ENCODE measurements around the gene ST3GAL6.

The ST3GAL6 gene

DNA sequence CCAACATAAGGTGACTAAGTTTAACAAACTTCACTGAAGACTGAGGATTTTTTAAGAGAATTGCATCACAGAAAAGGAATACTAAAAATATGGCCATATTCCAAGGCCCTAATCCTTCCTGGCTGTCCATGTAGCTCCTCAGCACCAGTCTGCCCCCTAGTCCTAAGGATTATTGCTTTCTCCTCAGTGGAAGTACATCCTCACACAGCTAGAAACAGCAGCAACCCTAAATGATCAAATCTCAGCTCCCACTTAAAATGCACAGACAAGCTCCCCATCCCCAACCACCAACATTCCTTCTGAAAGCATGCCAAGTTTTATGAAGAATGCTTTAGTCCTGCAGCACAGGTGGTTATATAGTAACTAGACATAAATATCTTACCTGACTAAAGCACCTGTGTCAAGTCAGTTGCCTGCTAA lies 14.7 kb downstream of the ST3GAL6 start:
- no peak for DNase-seq

DNA sequence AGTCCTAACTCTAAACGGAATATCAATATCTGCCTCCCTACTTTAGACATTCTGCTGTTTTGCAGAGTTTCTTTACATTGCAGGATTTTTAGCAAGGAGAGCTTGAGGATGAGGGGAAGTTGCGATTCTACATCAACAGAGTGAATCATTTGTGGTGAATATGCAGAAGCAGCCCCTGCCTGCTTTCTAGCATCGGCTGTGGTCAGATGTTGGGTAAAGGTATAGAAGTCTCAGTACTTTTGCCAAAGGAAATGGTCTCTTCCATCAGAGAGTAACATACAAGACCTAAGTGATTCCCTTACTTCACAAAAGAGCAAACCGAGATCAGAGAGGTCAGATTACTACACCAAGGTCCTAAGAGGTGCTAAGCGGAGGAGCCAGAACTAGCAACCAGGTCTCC lies 15.2 kb downstream of the ST3GAL6 start:
- no peak for DNase-seq

DNA sequence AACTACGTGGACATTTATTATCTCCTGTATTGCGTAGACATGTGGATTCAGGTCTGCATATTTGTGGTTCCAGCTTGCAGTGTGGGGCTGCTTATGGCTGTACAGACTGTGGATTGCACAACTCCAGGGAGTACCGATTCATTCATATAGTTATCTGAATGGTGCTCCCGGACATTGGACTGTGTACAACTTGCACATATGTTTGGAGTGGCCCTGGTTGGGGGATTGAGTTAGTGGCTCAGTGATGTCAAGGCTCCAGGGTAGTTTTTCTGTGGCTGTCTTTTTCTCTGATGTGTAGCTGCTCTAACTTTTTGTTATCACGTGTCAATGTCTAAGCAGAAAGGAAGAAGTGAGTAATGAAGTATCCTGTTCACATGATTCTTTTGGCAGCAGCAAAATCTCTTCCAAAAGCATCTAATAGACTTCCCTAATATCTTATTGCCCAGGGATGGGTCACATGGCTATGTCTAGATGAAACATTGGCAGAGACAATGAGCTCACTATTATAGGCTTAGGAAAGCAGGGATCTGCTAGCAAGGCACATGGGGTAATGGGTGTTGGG lies 15.8 kb downstream of the ST3GAL6 start:
- DNase-seq: no peak

DNA sequence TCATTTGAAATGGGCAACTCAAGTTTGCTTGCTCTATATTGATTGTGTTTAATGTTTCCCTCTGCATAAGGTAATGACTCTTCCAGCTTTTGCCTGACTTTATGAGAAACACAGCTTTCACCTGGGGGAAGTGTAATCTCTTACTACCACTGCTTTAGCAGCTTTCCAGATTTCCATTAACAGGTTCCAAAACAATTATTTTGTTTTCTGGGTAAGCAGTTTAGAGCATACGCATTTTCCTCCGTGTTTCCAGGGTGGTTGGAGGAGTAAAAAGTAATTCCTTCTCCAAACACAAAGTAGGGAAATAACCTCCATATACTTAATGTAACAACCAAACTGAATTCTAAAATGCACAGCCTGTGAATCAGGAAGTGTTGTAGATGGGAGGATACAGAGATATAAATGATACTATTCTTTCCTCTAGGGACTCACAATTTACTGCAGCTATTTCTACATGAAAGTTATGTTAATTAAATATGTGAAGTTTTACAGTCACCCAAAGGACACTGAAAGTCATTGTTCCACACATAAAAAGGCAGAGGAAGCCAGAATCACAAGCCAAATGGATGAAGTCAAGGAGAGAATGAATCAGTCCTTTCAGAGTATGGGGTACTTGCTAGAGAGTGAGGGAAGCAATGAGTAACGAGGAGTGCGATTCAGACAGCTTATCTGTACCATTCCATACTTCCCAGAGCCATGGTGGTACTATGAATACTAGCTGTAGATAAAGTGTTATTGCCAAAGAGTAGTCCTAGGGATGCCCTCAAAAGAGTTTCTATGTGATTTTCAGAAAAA lies 16.6 kb downstream of the ST3GAL6 start:
- no peak for DNase-seq

DNA sequence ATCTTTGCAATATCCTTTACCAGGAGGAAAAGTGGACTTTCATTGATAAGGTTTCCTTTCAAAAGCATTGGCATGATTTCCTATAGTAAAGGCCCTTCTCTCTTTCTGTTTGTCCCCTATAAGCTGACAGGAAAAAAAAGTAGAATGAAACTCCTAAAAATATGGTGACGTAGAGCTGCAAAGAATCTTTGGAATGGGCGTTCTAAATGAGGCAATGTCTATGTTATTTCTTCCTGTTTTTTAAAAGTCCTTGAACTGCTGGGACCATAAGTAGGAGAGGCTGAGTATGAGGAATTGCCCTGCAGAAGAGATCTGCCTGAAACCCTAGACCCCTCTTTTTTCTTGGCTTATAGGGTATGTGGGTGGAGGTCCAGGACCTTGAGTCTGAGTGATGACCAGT lies 17.2 kb downstream of the ST3GAL6 start:
- no peak for DNase-seq

DNA sequence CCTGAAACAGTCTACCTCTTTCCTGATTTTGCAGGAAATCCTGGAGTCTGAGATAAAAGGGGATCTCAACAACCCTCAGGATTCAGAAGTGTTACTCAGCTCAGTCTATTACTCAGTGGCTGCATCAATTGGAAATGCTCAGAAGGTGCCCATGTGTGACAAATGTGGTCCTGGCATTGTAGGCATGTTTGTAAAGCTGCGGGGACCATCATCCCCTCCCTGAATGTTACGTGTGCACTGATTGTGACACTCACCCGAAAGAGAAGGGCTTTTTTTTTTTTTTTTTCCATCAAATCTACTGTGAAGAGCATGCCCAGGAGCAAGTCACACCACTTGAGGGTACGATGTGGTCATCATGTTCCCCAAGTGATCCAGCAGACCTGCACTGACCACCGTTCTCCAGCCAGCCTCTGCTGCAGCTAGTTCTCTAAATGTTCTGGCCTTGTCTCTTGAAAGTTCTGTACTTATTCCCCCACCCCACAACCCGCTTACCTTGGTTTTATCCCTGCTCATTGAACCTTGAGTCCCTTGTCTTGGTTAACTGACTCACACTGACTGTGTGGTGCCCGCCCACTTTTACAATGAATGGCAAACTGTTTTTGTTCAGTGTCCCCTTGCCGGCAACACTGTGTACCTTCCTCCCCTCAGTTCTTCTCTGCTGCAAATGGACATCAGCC lies 19.8 kb downstream of the ST3GAL6 start:
- DNase-seq: no peak

DNA sequence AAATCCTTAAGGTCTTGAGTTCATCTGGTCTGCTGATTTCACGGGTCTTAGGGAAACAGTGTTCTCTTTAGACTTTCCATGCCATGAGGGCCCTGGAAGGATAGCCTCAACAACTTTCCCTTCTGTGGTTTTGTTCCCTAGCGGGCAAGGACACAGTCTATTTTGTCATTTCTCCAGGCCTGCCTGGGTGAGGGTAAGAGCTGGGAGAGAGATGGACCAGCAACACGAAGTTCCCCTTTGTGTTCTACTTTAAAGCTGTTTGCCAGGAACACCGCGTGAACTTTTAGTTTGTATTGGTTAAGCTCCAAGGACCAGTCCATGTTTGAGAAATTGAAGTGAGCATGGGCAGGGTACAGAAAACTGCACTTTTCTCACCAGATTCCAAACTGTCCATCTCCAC lies 20.9 kb downstream of the ST3GAL6 start:
- no peak for DNase-seq

DNA sequence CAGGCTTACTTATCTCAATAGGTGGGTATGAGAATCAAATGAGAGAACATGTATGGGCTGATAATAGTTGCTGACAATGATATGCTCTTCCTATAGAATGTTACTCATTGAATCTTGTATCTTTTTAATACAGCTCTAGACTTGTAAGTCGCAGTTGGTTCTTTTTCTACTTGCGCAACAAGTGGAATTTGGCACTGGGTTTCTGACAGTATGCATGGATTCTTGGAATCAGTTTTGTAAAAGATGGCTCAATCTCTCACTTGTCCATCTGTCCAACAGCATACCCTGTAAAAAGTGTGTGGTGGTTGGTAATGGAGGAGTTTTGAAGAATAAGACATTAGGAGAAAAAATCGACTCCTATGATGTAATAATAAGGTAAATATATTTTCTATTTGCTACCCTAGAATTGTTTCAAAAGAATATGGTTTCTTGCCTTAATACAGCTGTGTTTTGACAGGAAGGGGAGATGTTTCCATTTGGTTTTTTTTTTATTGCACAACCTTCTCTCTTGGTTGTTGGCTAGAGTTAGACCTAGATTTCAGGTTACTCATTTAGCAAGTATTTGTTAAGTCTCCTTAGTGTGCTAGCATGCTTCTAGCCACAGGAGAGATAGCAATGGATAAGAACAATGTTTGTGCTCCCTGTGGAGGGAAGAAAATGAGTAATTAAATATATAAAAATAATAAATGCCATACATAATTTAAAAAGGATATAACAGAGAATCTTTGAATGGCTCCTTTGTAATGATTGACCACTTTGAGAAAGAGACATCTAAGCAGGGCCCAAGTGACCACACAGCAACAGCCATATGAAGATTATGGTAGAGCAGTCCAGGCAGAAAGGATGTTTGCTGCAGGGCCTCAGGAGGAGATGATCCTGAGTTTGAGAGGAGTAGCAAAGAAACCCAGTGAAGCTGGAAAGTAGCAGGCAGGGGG lies 21.8 kb downstream of the ST3GAL6 start:
- no peak for DNase-seq

DNA sequence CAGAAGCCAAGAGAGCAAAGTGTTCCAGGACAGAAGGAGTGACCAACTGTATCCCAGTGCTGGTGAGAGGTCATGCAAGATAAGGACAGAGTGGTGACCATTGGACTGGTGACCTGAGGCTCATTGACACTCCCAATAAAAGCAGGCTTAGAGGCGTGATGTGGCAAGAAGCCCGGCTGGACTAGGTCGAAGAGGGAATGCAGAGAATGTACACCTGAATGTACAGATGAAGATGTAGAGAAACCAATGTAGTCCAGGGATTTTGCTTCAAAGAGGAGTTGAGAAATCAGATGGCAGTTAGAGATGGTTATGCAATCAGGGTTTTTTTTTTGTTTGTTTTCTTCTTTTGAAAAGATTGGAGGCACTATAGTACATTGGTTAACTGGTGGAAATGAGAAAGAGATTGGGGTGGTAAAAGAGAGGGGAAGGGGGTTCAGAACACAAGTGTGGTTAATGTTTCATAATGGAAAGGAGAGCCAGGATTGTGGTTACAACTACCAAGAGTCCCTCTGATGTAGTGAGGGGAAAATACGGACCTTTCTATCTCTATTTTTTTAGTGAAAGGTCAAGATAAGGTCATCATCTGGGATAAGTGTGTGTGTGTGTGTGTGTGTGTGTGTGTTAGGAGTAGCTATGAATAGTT lies 23.3 kb downstream of the ST3GAL6 start:
- no peak for DNase-seq

DNA sequence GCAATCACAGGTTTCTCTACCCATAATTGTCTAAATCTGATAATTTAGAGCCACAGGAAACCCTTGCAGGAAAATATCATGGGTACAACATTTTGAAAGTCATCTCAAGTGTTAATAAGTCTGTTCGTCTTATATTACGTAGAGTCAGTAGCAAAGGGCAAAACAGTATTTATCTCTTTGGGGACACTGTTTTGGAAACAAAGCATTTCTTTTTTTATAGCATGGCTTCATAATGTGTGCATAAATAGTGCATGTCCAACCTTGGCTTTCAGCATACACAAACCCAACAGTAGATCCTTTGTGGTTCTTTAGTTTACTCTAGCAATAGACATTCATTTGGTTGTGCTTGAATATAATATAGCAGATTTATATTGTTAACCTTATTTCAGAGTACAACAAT lies 24.0 kb downstream of the ST3GAL6 start:
- DNase-seq: no peak

DNA sequence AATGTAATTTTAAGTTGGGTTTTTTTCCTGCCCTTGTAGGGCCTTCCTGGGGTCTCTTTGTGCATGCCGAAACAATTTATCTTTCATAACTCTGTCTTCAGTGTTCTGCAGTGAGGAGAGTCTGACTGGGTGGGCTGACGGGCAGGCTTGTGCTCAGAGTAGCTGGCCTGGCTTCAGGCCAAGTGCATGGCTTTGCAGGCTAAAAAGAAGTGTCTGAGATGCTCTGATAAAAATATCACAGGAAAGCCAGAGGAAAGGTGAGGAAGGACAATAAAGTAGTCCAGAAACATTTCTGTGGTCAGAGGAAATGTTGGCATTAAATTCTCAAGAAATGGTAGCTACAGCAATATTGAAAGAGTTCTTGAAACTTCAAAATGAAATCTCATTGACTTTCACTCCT lies 25.5 kb downstream of the ST3GAL6 start:
- DNase-seq: no peak

DNA sequence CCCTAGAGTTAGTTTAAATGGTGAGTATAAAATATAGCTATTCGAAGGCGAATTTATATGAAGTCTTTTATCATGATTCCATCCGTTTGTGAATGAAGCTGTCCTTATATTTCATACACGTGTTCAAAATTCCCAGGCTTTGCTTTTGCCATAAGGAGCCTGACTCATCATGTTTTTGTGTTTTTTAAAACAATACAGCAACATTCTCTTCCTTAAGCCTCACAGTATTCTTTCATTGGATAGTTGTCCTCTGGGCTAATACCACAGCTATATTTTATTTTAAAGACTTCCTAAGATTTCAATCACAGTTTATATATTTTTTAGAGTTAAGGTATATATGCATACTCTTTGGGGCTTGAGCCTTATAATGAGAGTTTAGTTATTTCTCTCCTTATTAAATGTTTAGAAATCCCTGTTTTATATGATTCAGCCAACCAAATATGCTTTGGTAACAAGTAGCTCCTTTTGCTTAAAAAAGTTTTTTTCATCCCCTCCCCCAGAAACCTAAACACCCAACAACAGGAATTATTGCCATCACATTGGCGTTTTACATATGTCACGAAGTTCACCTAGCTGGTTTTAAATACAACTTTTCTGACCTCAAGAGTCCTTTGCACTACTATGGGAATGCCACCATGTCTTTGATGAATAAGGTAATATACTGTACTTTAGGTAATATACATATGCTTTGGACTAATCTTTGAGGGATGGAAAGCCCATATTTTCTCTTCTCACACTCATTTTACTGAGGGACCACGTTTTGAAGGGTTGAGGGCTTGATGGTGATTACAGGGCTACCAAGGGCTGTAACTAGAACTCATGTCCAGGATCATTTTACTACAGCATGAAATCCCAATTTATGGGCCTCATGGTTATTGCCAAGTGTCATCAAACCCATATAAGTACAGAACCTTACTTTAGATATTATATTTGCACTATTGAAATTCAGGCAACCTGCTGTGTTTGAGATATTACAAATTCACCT lies 28.5 kb downstream of the ST3GAL6 start:
- DNase-seq: no peak

DNA sequence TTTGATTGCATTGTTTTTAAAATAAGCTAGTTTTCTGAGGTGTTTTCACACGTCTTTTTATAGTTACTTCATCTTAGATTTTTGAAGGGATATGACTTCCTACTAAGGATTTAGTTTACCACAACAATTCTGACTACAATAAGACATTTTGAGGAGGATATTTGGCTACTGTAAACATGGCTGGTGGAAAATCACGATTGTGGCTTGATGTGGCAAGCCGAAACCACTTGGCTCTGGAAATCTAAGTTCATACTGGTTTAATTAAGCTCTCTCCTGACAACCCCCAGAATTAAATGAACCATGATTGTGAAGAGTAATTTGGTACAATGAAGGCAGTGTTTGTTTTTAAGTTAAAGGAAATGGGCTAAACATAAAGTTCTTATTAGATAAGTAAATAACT lies 30.8 kb downstream of the ST3GAL6 start:
- no peak for DNase-seq

DNA sequence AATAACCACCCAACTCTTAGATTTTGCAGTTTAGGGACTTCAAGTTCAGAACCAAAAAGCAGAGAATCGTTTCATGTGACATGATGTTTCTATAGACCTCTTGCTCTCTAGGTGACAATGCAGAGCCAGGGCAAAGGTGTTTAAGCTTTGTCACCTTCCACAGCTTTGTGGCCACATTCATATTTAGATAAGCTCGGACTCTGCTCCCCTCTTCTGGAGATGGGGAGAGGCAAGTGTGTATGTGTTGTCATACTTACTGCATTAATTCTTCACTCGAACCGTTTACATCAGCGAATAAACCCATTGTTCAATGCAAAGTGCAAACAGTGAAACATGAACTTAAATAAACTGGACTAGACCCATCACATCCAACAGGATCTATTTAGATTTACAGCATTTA lies 33.2 kb downstream of the ST3GAL6 start:
- DNase-seq: no peak

DNA sequence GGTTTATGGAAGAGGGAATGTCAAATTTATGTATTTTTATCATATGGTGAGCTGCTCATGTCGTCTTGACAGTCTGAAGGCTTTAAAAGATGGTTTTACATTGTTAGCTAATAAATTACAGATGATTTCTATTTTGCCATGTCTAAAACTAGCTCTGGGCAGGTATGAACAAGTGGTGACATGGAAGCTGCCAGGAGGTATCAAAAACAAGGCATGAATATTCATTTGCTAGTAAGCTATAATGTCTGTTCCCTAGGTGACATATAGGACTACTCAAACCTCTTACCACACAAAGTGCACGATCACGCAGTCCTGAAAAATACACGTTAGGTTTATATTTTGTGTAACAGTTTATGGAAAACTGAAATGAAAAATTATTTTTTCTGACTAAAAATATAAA lies 34.8 kb downstream of the ST3GAL6 start:
- DNase-seq: no peak

DNA sequence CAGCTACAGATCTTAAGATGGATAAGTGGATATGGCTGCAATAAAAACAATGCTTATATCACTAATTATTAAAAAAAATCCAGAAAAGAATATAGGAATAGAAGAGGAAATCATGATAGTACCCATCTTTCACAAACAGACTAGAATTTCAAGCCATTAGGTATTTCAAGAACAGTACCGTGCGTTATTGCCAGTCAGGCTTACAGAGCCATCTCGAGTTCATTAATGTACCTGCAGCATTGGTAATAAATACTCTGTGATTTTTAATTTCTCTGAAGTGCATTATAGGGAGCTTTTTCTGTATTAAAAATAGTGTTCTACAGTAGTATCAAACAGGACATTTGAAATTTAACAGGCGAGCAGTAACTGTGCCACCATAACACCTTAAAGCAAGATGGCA lies 35.7 kb downstream of the ST3GAL6 start:
- DNase-seq: no peak

DNA sequence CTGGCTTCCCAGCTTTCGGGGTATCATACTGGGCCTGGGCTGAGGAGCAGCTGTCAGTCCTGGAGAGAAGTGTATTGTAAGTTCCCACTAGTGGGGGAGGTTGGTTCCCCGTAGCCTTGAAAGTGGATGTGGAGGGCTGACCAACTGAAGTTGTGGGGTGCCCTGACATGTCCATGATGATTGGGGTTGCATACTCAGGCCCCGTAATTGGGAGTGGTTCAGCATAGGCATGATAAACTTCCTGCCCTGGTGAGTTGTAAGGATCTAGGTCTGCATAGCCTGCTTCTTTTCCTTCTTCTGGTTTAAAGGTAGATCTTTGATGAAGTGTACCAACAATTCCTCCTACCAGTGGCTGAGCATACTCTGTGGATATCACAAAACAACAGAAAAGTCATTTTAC lies 36.3 kb downstream of the ST3GAL6 start:
- DNase-seq: no peak

DNA sequence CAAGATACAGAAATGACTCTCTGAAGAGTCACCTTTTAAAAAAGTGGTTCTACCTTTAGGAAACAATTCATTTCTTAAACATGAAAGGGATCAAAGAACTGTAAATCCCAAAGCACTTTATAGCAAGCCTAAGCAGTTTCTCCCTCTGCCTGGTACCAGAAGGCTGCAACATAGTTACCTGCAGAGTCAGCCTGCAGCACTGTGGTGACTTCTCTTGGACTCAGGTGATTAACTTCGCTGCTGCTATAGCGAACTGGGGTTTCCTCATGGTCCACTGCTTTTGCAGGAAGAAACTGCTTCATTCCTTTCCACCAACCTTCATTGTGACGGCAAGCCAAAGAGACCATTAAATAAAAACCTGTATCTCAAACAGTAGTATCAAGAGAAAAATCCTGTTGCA lies 37.3 kb downstream of the ST3GAL6 start:
- DNase-seq: no peak

DNA sequence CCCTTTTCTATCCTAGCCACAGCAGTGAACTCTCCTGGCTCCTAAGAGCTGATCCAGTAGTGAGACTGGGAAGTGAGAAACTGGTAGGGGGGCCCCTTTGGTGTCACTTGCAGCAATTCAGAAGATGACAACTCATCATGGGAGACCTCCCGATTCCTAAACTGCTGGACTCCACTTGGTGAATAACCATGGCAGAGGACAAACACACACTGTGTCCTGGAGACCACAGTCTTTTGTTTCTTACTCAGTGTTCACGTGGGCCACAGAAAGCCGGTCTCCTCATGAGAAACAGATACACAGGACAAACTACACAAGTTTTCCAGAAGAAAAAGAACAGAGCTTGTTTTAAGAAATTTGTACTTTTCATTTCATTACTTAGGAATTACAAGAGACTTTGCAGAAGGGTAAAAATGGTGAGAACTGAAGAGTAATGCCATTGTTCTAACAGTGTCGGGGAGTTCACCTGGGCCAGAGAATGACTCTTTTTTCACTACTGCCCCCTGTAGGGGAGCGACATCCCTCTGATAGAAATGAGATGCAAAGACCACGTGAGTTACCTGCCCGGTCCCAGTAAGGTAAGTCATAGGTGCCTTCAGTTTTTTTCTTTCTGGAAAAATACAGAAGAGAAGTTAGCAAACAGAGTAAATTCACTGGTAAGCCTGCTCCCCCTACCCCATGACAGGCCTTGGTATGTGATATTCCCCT lies 38.1 kb downstream of the ST3GAL6 start:
- no peak for DNase-seq

DNA sequence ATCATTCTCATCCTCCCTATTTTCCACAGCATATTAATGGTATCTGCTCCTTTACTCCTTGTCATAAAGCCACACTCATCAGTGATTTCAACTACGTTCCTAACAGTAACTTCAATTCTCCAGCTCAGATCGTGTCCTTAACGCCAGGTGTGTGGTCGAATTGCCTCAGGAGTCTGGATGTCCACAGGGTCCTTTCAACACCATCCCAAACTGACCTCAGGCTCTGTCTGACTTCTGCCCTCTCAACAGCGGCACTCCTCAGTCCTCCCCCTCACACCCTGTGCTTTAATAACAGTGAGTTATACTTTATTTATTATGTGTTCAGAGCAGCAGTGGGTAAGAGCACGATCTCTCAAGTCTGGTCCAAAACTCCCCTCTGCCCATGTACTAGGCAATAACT lies 42.4 kb downstream of the ST3GAL6 start:
- DNase-seq: no peak

DNA sequence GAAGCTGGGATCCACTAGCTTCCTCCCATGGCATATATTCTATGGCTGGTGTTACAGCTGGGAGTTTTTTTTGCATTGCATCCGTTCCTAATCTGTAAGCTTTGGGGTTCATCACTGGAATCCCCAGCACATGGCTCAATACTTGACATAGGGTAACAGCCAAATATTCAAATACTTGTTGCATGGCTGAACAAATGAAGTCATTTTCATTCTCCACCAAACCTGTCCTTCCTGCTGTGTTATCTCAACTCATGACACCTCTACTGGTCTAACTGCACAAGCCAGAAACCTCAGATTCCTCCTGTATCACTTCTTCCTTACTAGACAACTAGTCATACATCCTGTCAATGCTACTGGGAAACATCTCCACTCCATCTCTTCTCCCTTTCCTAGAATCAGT lies 43.4 kb downstream of the ST3GAL6 start:
- DNase-seq: no peak

Data from central memory CD4-positive, alpha-beta T cell (primary cell).